Endothelial cell (in vitro differentiated cells): Measurements from ENCODE around the gene MAP4K3. TPM values are rescaled to one million over a fixed set of nuclear protein-coding genes. Genes with fewer than 3 reads are reported as not detected.

Source experiments
- DNase-seq: peaks from one replicate; pipeline ENCODE4 v3.0.0; 2021; ENCODE audit warnings: low spot score
- H3K27ac Mint-ChIP-seq: one replicate; pipeline ENCODE4 v1.8.0; 2021; ENCODE audit warnings: mixed read lengths, inconsistent platforms; ENCODE audit not compliant: unreplicated experiment
- H3K27me3 Mint-ChIP-seq: one replicate; pipeline ENCODE4 v1.8.0; 2021; ENCODE audit warnings: mild to moderate bottlenecking, moderate library complexity, mixed read lengths, inconsistent platforms; ENCODE audit not compliant: unreplicated experiment
- H3K36me3 Mint-ChIP-seq: one replicate; pipeline ENCODE4 v1.8.0; 2021; ENCODE audit warnings: mild to moderate bottlenecking, low read depth, mixed read lengths, inconsistent platforms; ENCODE audit not compliant: unreplicated experiment
- H3K4me1 Mint-ChIP-seq: one replicate; pipeline ENCODE4 v1.8.0; 2021; ENCODE audit warnings: mild to moderate bottlenecking, mixed read lengths, inconsistent platforms; ENCODE audit not compliant: unreplicated experiment
- H3K4me3 Mint-ChIP-seq: one replicate; pipeline ENCODE4 v1.8.0; 2021; ENCODE audit warnings: mild to moderate bottlenecking, mixed read lengths, inconsistent platforms; ENCODE audit not compliant: unreplicated experiment
- H3K9me3 Mint-ChIP-seq: one replicate; pipeline ENCODE4 v1.8.0; 2021; ENCODE audit warnings: mixed read lengths, inconsistent platforms; ENCODE audit not compliant: unreplicated experiment
- CTCF ChIP-seq: fragments of 200-600 bp; sonication (generic); IDR thresholded peaks from one replicate; pipeline ENCODE4 v1.5.0; 2021; ENCODE audit warnings: antibody characterized with exemption; ENCODE audit not compliant: unreplicated experiment
- total RNA-seq: library from RNA; stranded (reverse); fragmentation: NEBNext Ultra II Directional; extraction: Animal tissue kit (Norgen Biotek cat#: 25700); gene quantifications from one replicate; pipeline ENCODE4 v1.2.1, GENCODE V29; 2021; ENCODE audit not compliant: unreplicated experiment

The MAP4K3 gene
- total RNA-seq, 1 donor from 2014 or later: 51.1 TPM

- H3K4me3 Mint-ChIP-seq: no peak overlapping the region
- peak; percentile 45 for TF ChIP-seq CTCF
- H3K36me3 Mint-ChIP-seq: peaks cover 13% of the 10 kb centered on the region
- H3K27ac Mint-ChIP-seq: peak overlapping the region; percentile 55
- peaks cover 32% of the 10 kb centered on the region for H3K4me1 Mint-ChIP-seq
- H3K9me3 Mint-ChIP-seq: no peaks in the 10 kb centered on the region
- DNase-seq: peak; percentile 14
- peaks cover 2% of the 10 kb centered on the region for H3K27me3 Mint-ChIP-seq
These were observed 57.2 kb downstream of the MAP4K3 start for GRCh38 chr2:39379643-39380524.

GRCh38 chr2:39378968-39379367 is 58.1 kb downstream of the MAP4K3 start:
- no peak overlapping the region for H3K27ac Mint-ChIP-seq
- peaks cover 32% of the 10 kb centered on the region for H3K4me1 Mint-ChIP-seq

GRCh38 chr2:39377226-39377939 is 59.7 kb downstream of the MAP4K3 start:
- peaks cover 31% of the 10 kb centered on the region for H3K36me3 Mint-ChIP-seq
- no peak overlapping the region for H3K4me3 Mint-ChIP-seq

More at GRCh38 chr2:39378968-39379367, 58.1 kb downstream of the MAP4K3 start:
- H3K27me3 Mint-ChIP-seq: peaks cover 2% of the 10 kb centered on the region
- DNase-seq: no peak
- H3K36me3 Mint-ChIP-seq: peaks cover 17% of the 10 kb centered on the region
- no peak overlapping the region for H3K4me3 Mint-ChIP-seq
- no peak for TF ChIP-seq CTCF
- H3K9me3 Mint-ChIP-seq: no peaks in the 10 kb centered on the region

DNA sequence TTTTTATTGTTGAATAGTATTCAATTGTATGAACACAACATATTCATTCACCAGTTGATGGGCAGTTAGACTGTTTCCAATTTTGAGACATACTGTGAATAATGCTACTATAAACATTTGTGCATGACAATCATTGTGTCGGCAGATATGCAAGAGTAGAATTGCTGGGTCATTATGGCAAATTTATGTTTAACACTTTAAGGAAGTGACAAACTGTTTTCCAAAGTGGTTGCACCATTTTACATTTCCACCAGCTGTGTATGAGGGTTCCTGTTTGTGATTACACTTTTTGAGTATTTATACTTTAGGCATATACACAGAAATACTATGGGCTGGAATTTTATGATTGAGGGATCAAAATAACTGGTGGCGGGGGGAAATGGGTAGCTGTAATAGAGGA is 61.2 kb downstream of the MAP4K3 start:
- Mint-ChIP-seq H3K9me3 (no peaks in the 10 kb centered on the region), H3K27ac (no peak overlapping the region), H3K27me3 (peaks cover 2% of the 10 kb centered on the region), H3K4me1 (peaks cover 14% of the 10 kb centered on the region), H3K4me3 (peak overlapping the region; percentile 28), H3K36me3 (peaks cover 31% of the 10 kb centered on the region)
- no peak for TF ChIP-seq CTCF
- DNase-seq: no peak

More at GRCh38 chr2:39377226-39377939, 59.7 kb downstream of the MAP4K3 start:
- no peak for TF ChIP-seq CTCF
- peak overlapping the region; percentile 14 for H3K27ac Mint-ChIP-seq
- no peak for DNase-seq
- peaks cover 2% of the 10 kb centered on the region for H3K27me3 Mint-ChIP-seq
- H3K9me3 Mint-ChIP-seq: no peaks in the 10 kb centered on the region
- H3K4me1 Mint-ChIP-seq: peaks cover 25% of the 10 kb centered on the region
